Colonic mucosa (tissue), 4 donors: ENCODE measurements around the gene PARPBP. TPM values are rescaled to one million over a fixed set of nuclear protein-coding genes. Genes with fewer than 3 reads are reported as not detected.
"Not testable (repeated sequence)": the region's sequence is repeated elsewhere in the genome, so short reads cannot be mapped to it uniquely, and the experiment has no call there.

Experiments used
- DNase-seq: peaks from one replicate; pipeline ENCODE4 v3.0.0-alpha.2; 2020
- H3K27ac ChIP-seq: fragments of 200-600 bp; one replicate; pipeline ENCODE4 v1.8.0; 2021
- H3K27me3 ChIP-seq: fragments of 200-600 bp; one replicate; pipeline ENCODE4 v1.8.0; 2021
- H3K36me3 ChIP-seq: fragments of 200-600 bp; one replicate; pipeline ENCODE4 v1.8.0; 2021
- H3K4me1 ChIP-seq: fragments of 200-600 bp; one replicate; pipeline ENCODE4 v1.8.0; 2021; ENCODE audit warnings: mild to moderate bottlenecking
- H3K4me3 ChIP-seq: fragments of 200-600 bp; one replicate; pipeline ENCODE4 v1.8.0; 2021
- H3K9ac ChIP-seq, 2 donors: one replicate each; pipeline ENCODE4 v1.7.0; 2013; ENCODE audit warnings: control low read depth in 2 of 2, low read depth in 2 of 2, low read length in 2 of 2
- H3K9me3 ChIP-seq: fragments of 200-600 bp; one replicate; pipeline ENCODE4 v1.8.0; 2021
- CTCF ChIP-seq: fragments of 200-600 bp; IDR thresholded peaks from one replicate; pipeline ENCODE4 v1.8.0; 2022; ENCODE audit warnings: antibody characterized with exemption, mild to moderate bottlenecking
- intact Hi-C: fragments of 100-400 bp; cut with DNase I; formaldehyde crosslinking; loops from one replicate; pipeline ENCODE4 v1.14.1; 2022
- total RNA-seq, 2 donors: library from RNA; stranded (reverse); fragmentation: NEBNext Ultra II Directional in 1 of 2; extraction: Animal tissue kit (Norgen Biotek cat#: 25700) in 1 of 2; gene quantifications; one replicate each; pipeline ENCODE4 v1.2.1, GENCODE V29; 2021
- donor health status: healthy.
- donor health status: DM: no; HTN: no; CAD: no.
- donor health status: DM: no; HTN: no; CAD: no.

Gene PARPBP
- total RNA-seq, 2 donors from 2014 or later = 9.0 to 23.7 TPM

- no peak overlapping the region for H3K9ac ChIP-seq
- no peak overlapping the region for H3K27ac ChIP-seq
- H3K36me3 ChIP-seq = no peaks in the 10 kb centered on the region
- peaks cover 6% of the 10 kb centered on the region for H3K4me1 ChIP-seq
- intact Hi-C loops = no loop called here
- no peak for DNase-seq
- no peak overlapping the region for H3K4me3 ChIP-seq
- H3K9me3 ChIP-seq = no peaks in the 10 kb centered on the region
- no peak for TF ChIP-seq CTCF
- no peaks in the 10 kb centered on the region for H3K27me3 ChIP-seq
These were observed 3.6 kb upstream of the PARPBP start for GRCh38 chr12:102116392-102116791.

- Histone ChIP-seq H3K4me3 (peak overlapping the region; percentile 90), H3K27ac (no peak overlapping the region), H3K9ac (no peak overlapping the region), H3K4me1 (peaks cover 8% of the 10 kb centered on the region), H3K36me3 (no peaks in the 10 kb centered on the region), H3K9me3 (no peaks in the 10 kb centered on the region), H3K27me3 (no peaks in the 10 kb centered on the region)
- TF ChIP-seq CTCF = no peak
- DNase-seq = no peak
- intact Hi-C loops = no loop called here
These were observed 1.1 kb upstream of the PARPBP start for GRCh38 chr12:102118874-102119273.

DNA sequence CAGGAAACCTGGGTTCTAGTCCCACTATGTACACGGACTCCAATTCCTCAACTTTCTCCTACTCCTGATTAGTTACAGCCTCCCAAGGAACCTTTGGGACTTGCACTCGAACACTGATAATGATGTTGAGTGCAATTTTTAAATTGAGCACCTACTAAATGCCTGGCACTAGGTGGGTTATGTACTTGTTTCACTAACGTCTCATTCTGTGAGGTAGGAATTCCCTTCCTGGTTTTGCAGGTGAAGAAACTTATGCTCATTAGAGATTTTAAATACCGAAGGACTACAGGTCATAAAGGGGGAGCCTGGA is 536 bp downstream of the PARPBP start:
- no peaks in the 10 kb centered on the region for H3K36me3 ChIP-seq
- no peaks in the 10 kb centered on the region for H3K27me3 ChIP-seq
- TF ChIP-seq CTCF = no peak
- intact Hi-C loops = no loop called here
- H3K9ac ChIP-seq = peak overlapping the region in 1 of 2 donors; percentile 96
- peaks cover 8% of the 10 kb centered on the region for H3K4me1 ChIP-seq
- H3K4me3 ChIP-seq = peak overlapping the region; percentile 90
- H3K9me3 ChIP-seq = no peaks in the 10 kb centered on the region
- no peak overlapping the region for H3K27ac ChIP-seq
- no peak for DNase-seq

GRCh38 chr12:102120886-102121285 is 903 bp downstream of the PARPBP start:
- no peaks in the 10 kb centered on the region for H3K36me3 ChIP-seq
- peak overlapping the region in 1 of 2 donors; percentile 96 for H3K9ac ChIP-seq
- no peaks in the 10 kb centered on the region for H3K27me3 ChIP-seq
- H3K4me3 ChIP-seq = peak overlapping the region; percentile 90
- H3K4me1 ChIP-seq = peaks cover 8% of the 10 kb centered on the region
- intact Hi-C loops = no loop called here
- no peak overlapping the region for H3K27ac ChIP-seq
- DNase-seq = peak; percentile 22
- TF ChIP-seq CTCF = no peak
- no peaks in the 10 kb centered on the region for H3K9me3 ChIP-seq

DNA sequence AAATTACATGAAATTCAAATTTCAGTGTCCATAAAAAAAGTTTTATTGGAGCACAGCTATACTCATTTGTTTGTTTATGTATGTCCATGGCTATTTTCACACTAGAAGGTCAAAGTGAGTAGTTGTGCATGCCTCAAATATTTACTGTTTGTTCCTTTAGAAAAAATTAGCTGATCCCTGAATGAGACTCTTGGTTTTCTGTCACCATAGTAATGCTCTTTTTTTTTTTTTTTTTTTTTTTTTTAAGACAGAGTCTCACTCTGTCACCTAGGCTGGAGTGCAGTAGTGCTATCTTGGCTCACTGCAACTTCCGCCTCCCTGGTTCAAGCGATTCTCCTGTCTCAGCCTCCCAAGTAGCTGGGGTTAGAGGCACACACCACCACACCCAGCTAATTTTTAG is 1.3 kb downstream of the PARPBP start:
- H3K9ac ChIP-seq, H3K4me3 ChIP-seq, intact Hi-C loops: not testable (repeated sequence)

DNA sequence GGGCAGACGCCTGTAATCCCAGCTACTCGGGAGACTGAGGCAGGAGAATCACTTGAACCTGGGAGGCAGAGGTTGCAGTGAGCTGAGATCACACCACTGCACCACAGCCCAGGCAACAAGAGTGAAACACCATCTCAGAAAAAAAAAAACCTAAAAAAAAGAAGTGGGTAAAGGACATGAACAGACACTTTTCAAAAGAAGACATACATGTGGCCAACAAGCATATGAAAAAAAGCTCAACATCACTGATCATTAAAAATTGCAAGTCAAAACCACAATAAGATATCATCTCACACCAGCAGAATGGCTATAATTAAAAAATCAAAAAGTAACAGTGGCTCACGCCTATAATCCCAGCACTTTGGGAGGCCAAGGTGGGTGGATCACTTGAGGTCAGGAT is 10.7 kb downstream of the PARPBP start:
- intact Hi-C loops, H3K9me3 ChIP-seq: not testable (repeated sequence)

More for the DNA sequence above, 1.3 kb downstream of the PARPBP start:
- not testable (repeated sequence) for DNase-seq, H3K27ac ChIP-seq, H3K9me3 ChIP-seq, H3K36me3 ChIP-seq, H3K27me3 ChIP-seq, H3K4me1 ChIP-seq

DNA sequence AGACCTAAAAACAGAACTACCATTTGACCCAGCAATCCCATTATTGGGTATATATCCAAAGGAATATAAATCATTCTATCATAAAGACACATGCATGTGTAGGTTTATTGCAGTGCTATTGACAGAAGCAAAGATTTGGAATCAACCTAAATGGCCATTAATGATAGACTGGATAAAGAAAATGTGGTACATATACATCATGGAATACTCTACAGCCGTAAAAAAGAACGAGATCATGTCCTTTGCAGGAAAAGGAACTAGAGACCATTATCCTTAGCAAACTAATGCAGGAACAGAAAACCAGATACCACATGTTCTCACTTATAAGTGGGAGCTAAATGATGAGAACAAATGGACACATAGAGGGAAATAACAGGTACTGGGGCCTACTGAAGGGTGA is 11.5 kb downstream of the PARPBP start:
- not testable (repeated sequence) for DNase-seq

More for the DNA sequence above, 10.7 kb downstream of the PARPBP start:
- H3K9ac ChIP-seq, H3K27ac ChIP-seq, H3K4me3 ChIP-seq, DNase-seq, H3K36me3 ChIP-seq, H3K4me1 ChIP-seq, H3K27me3 ChIP-seq: not testable (repeated sequence)

GRCh38 chr12:102137619-102138018 is 17.6 kb downstream of the PARPBP start:
- intact Hi-C loops, H3K27ac ChIP-seq, H3K27me3 ChIP-seq, H3K9ac ChIP-seq, H3K4me3 ChIP-seq, DNase-seq, H3K36me3 ChIP-seq, H3K4me1 ChIP-seq, H3K9me3 ChIP-seq: not testable (repeated sequence)

More for the DNA sequence above, 11.5 kb downstream of the PARPBP start:
- H3K9me3 ChIP-seq, intact Hi-C loops, H3K4me3 ChIP-seq, H3K36me3 ChIP-seq, H3K4me1 ChIP-seq, H3K27ac ChIP-seq, H3K9ac ChIP-seq, H3K27me3 ChIP-seq: not testable (repeated sequence)

DNA sequence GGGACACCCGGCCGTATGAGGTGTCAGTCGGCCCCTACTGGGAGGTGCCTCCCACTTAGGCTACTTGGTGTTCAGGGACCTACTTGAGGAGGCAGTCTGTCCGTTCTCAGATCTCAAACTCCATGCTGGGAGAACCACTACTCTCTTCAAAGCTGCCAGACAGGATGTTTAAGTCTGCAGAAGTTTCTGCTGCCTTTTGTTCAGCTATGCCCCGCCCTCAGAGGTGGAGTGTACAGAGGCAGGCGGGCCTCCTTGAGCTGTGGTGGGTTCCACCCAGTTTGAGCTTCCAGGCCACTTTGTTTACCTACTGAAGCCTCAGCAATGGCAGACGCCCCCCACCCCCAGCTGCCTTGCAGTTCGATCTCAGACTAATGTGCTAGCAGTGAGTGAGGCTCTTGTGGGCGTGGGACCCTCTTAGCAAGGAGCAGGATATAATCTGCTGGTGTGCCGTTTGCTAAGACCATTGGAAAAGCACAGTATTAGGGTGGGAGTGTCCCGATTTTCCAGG is 22.9 kb downstream of the PARPBP start:
- H3K4me3 ChIP-seq, intact Hi-C loops, H3K9ac ChIP-seq, H3K27me3 ChIP-seq, H3K27ac ChIP-seq, H3K36me3 ChIP-seq, H3K9me3 ChIP-seq, DNase-seq, H3K4me1 ChIP-seq: not testable (repeated sequence)
